HAP-1 (cell line): ENCODE results near the gene EMILIN3.

Source experiments
- DNase-seq, 2 experiments: peaks; one replicate each; pipeline ENCODE4 v3.0.0-alpha.2; 2016 to 2020; ENCODE audit warnings: low spot score in 2 of 2
- H3K27me3 ChIP-seq: fragments of 250-450 bp; sonication (Bioruptor Pico); 2 replicates; pipeline ENCODE4 v1.5.1; 2020; ENCODE audit warnings: low read depth, mild to moderate bottlenecking, moderate library complexity
- H3K36me3 ChIP-seq: fragments of 250-450 bp; sonication (Bioruptor Pico); replicated peaks from 2 replicates; pipeline ENCODE4 v1.5.1; 2020; ENCODE audit warnings: mild to moderate bottlenecking
- H3K4me1 ChIP-seq: fragments of 250-450 bp; sonication (Bioruptor Pico); 2 replicates; pipeline ENCODE4 v1.5.1; 2020; ENCODE audit warnings: mild to moderate bottlenecking
- H3K4me3 ChIP-seq: fragments of 250-450 bp; sonication (Bioruptor Pico); 2 replicates; pipeline ENCODE4 v1.5.1; 2020; ENCODE audit warnings: mild to moderate bottlenecking, moderate library complexity
- H3K9me3 ChIP-seq: fragments of 250-450 bp; sonication (Bioruptor Pico); 2 replicates; pipeline ENCODE4 v1.5.1; 2020; ENCODE audit warnings: mild to moderate bottlenecking, moderate library complexity
- in situ Hi-C: fragments of 300-500 bp; cut with MboI; formaldehyde crosslinking; loops from 3 replicates; pipeline ENCODE4 v1.14.3; 2020; ENCODE audit warnings: low sequenced_read_pairs, inconsistent platforms, mixed read lengths

Gene EMILIN3

DNA sequence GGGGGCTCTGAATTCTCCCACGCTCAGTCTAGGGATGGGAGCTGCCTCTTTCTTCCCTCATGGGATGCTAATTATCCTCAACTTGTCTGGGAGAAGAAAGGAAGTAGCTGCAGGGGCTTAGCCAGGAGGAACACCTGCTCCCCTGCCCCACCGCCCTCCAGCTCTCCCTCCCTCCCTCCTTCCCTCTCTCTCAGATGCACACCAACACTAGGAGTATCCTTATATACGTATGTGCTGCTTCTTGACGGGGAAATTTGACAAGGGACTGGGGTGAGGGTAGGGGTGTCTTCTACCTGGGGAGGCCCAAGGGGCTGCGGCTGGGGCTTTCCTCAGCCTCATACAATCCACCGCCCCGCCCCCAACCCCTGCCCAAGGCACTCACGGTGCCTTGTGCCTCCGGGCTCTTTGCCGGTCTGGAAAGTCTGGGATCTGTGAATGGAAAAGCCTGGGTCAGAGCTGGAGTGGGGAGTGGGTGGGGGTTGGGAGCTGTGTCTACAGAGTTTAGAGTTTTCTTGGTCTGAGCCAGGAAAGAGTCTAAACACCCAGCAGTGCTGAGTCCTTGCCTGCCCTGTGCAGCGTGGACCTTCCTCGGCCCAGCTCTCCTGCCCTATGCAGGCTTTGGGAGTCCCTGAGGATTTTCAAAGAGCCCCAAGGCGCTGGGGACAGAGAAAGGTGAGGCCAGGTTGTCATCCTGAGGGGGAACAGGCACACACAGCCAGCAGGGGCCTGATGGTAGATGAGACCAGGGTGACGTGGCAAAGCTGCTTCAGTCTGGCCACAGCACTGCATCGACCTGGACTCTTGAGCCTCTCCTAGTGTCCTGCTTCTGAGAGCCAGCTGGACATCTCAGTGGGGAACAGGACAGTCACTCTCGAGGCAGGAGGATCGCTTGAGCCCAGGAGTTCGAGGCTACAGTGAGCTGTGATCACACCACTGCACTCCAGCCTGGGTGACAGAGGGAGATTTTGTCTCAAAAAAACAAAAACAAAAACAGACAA is 29.3 kb upstream of the EMILIN3 start:
- H3K4me1 ChIP-seq: no peaks in the 10 kb centered on the region
- DNase-seq: no peak
- in situ Hi-C loops: no loop called here
- H3K4me3 ChIP-seq: no peak overlapping the region
- no peaks in the 10 kb centered on the region for H3K36me3 ChIP-seq
- no peaks in the 10 kb centered on the region for H3K27me3 ChIP-seq
- H3K9me3 ChIP-seq: no peaks in the 10 kb centered on the region

DNA sequence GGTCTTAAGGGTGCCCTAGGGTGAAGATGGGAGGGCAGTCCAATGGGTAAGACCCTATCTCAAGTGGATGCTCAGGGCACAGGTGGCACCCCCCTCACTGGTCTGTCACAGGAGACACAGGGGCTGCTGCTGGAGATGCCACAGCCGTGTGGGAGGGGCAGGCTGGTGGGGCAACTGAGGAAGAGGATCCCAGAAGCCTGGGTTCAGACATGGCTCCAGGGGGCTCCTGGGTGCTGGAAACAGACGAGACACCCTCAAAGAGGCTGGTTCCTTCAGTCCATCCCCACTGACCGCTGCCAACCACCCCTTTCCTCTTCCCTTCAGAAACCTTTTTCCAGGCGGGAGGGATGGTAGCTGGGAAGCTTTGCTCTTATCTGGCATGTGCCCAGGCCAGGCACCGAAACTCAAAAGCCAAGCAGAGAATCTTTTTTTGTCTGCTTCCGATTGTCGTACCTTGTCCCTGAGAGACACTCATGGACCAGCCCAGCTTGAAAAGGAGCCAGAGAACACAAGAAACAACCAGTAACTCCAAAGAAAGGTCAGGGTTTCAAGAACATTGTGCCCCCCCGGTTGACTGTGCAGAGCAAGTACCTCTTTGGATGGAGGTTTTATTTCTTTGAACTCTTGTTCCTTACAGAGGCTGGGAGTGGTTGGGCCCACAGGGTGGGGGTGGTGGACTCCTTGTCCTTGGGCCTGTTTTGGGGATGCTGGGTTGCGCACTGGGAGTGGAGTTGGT is 28.5 kb upstream of the EMILIN3 start:
- Histone ChIP-seq H3K9me3 (no peaks in the 10 kb centered on the region), H3K36me3 (no peaks in the 10 kb centered on the region), H3K4me1 (no peaks in the 10 kb centered on the region), H3K4me3 (no peak overlapping the region), H3K27me3 (no peaks in the 10 kb centered on the region)
- in situ Hi-C loops: no loop called here
- DNase-seq: no peak

DNA sequence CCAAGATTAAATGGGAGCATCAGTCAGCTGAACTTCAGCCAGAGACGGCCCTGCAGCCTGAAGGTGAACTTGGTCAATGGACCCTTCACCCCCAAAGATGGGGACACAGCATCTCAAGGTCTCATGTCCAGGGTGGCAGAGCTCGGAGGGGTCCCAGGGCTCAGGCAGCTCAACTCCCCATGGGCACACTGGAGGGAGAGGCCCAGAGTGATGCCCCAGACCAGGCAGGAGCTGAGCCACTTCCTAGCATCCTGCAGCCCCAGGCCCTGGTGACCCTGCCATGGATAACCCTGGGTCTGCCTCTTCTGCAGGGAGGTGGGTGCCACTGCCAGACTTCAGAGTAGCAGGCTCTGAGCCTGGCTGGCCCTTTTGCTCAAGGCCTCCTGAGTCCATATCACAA is 27.5 kb upstream of the EMILIN3 start:
- in situ Hi-C loops: no loop called here
- DNase-seq: no peak
- H3K4me1 ChIP-seq: no peaks in the 10 kb centered on the region

DNA sequence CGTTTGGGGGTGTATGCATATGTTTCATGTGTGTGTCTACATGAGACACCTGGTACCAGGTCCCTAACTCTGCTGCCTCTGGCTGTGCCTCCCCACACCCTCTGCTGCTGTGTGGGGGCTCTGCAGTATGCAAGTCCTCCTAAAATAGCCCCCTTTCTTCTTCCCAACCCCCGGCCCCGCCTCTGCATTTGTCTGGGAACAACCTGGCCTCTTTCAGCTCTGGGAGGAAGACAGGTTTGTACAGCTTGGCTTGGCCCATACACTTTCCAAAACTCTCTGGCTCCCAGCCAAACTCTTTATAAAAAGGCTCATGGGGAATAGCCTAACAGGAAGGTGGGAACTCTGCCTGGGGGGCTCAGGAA is 27.1 kb upstream of the EMILIN3 start:
- no peaks in the 10 kb centered on the region for H3K36me3 ChIP-seq
- H3K9me3 ChIP-seq: no peaks in the 10 kb centered on the region
- no peaks in the 10 kb centered on the region for H3K27me3 ChIP-seq
- in situ Hi-C loops: no loop called here
- no peak overlapping the region for H3K4me3 ChIP-seq
- H3K4me1 ChIP-seq: no peaks in the 10 kb centered on the region
- DNase-seq: no peak

More for the DNA sequence above, 27.5 kb upstream of the EMILIN3 start:
- H3K9me3 ChIP-seq: no peaks in the 10 kb centered on the region
- H3K4me3 ChIP-seq: no peak overlapping the region
- no peaks in the 10 kb centered on the region for H3K36me3 ChIP-seq
- H3K27me3 ChIP-seq: no peaks in the 10 kb centered on the region

DNA sequence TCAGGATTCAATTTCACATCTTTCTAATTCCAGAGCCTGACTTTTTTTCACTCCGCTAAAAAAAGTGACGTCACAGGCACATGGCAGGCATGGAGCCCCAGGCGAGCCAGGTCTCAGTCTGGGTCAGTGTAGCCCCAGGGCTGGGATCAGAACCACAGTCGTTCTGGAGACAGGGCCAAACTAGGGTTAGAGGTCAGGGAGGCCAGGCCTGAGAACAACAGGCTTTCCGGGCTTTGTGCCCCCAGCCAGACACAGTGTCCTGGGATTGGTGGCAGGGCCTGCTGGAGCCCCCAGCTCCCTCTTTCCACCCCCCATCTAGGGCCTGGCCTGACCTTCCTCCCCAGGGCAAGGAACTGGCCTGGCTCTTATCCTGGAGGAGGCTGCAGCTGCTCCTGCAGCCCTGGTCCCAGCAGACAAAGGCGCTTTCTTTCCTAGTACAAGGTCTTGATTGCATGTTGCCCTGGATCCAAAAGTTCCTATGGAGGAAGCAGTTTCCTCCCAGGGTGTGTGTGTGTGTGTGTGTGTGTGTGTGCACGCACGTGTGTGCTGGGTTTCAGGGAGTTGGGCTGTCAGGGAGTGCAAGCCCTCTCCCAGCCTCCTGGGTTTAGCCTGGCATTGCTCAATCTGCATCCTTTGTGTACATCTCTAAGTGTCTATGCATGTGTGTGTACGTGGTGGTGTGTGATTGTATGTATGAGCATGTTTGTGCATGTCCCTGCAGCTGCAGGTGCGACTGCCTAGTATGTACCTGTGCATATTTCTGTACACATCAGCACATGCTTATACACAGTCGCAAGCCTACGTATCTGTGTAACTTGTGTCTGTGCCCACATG is 26.5 kb upstream of the EMILIN3 start:
- DNase-seq: no peak
- Histone ChIP-seq H3K36me3 (no peaks in the 10 kb centered on the region), H3K4me3 (no peak overlapping the region), H3K4me1 (no peaks in the 10 kb centered on the region), H3K27me3 (no peaks in the 10 kb centered on the region), H3K9me3 (no peaks in the 10 kb centered on the region)
- in situ Hi-C loops: no loop called here

DNA sequence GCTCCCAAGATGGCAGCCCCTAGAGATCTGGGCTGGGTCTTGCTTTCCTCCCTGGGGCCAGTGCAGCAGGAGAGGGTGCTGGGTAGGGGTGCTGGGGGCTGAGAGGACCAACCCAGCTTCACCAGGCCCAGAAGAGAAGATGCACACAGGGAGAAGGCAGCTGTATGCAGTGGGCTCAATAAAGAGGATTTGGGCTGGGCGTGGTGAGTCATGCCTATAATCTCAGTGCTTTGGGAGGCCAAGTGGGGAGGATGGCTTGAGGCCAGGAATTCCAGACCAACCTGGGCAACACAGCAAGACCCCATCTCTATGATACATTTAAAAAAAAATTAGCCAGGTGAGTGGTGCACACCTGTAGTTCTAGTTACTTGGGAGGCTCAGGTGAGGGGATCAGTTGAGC is 25.7 kb upstream of the EMILIN3 start:
- Histone ChIP-seq H3K27me3 (no peaks in the 10 kb centered on the region), H3K4me1 (no peaks in the 10 kb centered on the region), H3K4me3 (no peak overlapping the region), H3K9me3 (no peaks in the 10 kb centered on the region), H3K36me3 (no peaks in the 10 kb centered on the region)
- in situ Hi-C loops: no loop called here
- DNase-seq: no peak

DNA sequence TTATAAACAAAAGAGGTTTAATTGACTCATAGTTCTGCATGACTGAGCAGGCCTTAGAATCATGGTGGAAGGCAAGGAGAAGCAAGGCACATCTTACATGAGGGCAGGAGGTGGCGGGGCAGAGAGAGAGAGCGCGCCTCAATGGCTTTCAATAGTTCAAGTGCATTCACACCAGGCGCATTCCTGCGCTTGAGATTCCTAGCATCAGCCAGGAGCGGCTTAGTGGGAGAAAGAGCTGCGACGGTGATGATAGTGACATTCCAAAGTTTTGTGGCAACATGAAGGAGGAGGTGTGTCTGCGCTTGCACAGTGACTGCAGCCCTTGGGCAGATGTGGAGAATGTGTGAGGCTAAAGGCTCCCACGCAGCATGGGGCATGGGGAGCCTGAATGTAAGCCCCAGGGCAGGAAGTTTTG is 25.0 kb upstream of the EMILIN3 start:
- Histone ChIP-seq H3K9me3 (no peaks in the 10 kb centered on the region), H3K4me1 (no peaks in the 10 kb centered on the region), H3K36me3 (no peaks in the 10 kb centered on the region), H3K4me3 (no peak overlapping the region), H3K27me3 (no peaks in the 10 kb centered on the region)
- in situ Hi-C loops: no loop called here
- DNase-seq: peak in 1 of 2 experiments; percentile 17

DNA sequence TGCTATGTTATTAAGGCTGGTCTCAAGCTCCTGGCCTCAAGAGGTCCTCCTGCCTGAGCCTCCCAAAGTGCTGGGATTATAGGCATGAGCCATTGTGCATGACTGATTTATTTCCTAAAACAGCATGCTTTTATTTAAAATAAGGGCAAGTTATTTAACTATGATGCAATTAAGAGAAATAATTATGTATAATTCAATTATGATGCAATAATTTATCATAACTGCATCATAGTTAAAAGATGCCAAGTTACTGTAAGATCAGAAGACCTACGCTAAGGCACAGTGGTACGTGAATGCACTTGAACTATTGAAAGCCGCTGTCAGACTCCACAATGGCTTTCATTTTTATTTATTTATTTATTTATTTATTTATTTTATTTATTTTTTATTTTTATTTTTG is 24.3 kb upstream of the EMILIN3 start:
- Histone ChIP-seq H3K27me3 (no peaks in the 10 kb centered on the region), H3K9me3 (no peaks in the 10 kb centered on the region), H3K4me1 (no peaks in the 10 kb centered on the region), H3K4me3 (no peak overlapping the region), H3K36me3 (no peaks in the 10 kb centered on the region)
- no peak for DNase-seq
- in situ Hi-C loops: no loop called here

DNA sequence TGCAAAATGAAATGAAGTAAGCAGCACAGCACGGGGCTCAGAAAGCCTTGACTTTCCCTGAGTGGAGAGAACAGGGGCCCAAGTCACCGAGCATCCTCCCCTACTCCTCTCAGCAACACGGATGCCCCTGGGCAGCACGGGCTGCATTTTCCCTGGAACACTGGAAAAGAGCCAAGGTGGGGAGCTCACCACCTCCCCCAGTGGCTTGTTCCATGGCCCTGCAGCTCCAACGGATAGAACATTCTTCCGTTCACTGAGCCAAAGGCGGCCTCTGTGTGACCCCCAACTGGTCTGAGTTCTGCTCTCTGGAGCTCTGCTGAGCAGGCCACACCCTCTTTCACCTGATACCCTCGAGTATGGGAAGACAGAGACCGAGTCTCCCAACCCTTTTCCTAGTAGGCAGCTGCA is 20.8 kb upstream of the EMILIN3 start:
- no peak overlapping the region for H3K4me3 ChIP-seq
- DNase-seq: no peak

DNA sequence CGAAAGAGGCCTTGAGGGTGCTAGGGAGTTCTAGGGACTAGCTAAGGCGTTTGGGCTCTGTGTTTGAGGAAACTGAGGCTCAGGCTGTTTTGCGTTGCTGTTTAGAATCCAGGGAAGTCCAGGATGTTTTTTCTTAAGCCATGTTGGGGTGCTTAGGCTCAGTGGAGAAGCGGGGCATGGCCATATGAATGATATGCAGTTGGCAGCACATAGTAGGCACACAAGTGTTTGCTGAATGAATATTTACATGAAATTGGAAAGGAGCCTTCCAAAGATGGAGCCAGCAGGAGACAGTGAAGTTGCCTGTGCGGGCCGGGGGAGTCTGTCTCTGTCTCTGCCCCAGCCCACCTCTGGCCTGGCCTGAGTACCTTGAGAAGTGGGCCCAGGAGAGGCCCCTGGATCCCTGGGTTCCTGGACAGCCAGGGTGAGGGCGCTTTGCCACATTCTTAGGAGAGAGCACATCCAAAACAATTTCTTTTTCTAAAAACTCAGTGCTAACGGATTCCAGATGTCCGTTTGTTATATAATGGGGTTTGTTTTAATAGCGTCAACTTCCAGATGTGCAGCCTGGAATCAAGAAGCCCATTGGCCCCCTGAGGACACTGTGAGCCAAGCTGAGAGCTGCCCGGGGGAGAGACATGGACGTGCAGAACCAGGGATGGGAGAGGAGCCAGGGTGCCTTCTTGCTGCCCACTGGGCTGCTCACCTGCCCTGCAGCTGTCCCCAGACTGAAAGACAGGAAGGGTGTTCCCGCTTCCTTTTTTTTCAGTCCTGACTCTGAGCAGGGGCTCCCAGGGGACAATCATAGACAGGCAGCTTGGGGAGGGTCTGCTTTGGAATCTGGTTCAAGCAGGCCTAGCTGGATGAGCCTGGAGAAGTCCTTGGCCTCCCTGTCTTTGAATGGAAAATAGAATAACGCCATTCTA is 20.1 kb upstream of the EMILIN3 start:
- H3K36me3 ChIP-seq: no peaks in the 10 kb centered on the region
- in situ Hi-C loops: no loop called here
- no peaks in the 10 kb centered on the region for H3K27me3 ChIP-seq
- no peak overlapping the region for H3K4me3 ChIP-seq
- H3K4me1 ChIP-seq: no peaks in the 10 kb centered on the region
- no peak for DNase-seq
- no peaks in the 10 kb centered on the region for H3K9me3 ChIP-seq

More for the DNA sequence above, 20.8 kb upstream of the EMILIN3 start:
- in situ Hi-C loops: no loop called here
- Histone ChIP-seq H3K4me1 (no peaks in the 10 kb centered on the region), H3K27me3 (no peaks in the 10 kb centered on the region), H3K36me3 (no peaks in the 10 kb centered on the region), H3K9me3 (no peaks in the 10 kb centered on the region)

DNA sequence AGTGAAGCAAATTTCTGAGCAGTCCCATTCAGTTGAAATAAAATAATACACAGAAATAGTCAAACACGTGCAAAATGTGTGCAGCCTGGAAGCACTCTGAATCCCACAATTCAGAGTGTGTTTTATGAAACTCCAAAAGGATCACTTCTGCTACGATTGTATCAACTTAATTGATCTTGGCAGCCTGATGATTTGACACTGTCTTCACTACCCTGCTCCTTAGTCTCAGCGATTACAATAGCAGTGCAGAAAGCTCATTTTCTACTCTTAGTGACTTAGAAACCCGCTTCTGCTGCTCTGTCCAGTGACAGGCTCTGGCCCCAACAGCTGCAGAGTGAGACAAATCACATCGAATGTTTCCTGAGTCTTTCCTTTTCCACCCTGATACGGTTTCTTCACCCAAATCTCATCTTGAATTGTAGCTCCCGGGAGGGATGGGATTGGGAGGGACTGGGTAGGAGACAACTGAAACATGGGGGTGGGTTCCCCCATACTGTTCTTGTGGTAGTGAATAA is 16.2 kb upstream of the EMILIN3 start:
- Histone ChIP-seq H3K9me3 (no peaks in the 10 kb centered on the region), H3K27me3 (peaks cover 14% of the 10 kb centered on the region), H3K4me3 (no peak overlapping the region), H3K4me1 (no peaks in the 10 kb centered on the region), H3K36me3 (no peaks in the 10 kb centered on the region)
- in situ Hi-C loops: no loop called here
- DNase-seq: no peak

DNA sequence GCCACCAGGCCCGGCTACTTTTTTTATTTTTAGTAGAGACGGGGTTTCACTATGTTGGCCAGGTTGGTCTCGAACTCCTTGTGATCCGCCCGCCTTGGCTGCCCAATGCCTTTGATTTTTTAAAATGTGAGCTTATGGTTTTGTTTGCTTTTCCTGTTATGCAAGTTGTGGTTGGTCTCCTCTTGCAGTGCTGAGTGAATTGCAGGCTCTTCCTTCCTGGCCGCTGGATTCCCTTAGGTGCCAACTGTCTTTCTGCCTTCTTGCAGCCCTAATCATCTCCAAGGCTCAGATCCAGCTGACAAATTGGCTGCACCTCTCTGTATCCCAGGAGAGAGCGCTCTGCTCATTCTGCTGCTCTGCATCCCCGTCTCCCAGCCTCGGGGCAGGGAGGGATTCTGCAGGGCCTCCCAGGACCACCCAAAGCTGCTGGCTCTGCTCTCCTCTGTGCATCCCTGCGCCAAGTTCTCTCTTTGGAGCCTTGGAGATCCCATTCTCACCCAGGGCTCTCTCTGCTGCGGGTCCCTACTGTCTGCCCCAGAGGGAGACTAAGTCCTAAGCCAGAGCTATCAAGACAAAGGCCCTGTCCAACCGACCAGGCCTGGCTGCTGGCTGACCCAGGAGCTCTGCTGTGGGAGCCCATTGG is 14.1 kb upstream of the EMILIN3 start:
- in situ Hi-C loops: no loop called here
- no peak overlapping the region for H3K4me3 ChIP-seq
- no peaks in the 10 kb centered on the region for H3K36me3 ChIP-seq
- no peaks in the 10 kb centered on the region for H3K4me1 ChIP-seq
- H3K27me3 ChIP-seq: peaks cover 14% of the 10 kb centered on the region
- no peaks in the 10 kb centered on the region for H3K9me3 ChIP-seq
- DNase-seq: no peak
